Prostate gland (tissue), 2 donors: Measurements from ENCODE around the gene LYRM9. TPM values are rescaled to one million over a fixed set of nuclear protein-coding genes. Genes with fewer than 3 reads are reported as not detected.

ENCODE experiments used
- DNase-seq: peaks from one replicate; pipeline ENCODE4 v3.0.0-alpha.2; 2019; ENCODE audit warnings: low spot score
- H3K27ac ChIP-seq, 2 donors: fragments of 200-600 bp; sonication (generic); 2 replicates each; pipeline ENCODE4 v1.5.1; 2017 to 2019
- H3K27me3 ChIP-seq: fragments of 200-600 bp; sonication (generic); replicated peaks from 2 replicates; pipeline ENCODE4 v1.5.1; 2019; ENCODE audit not compliant: insufficient read depth
- H3K36me3 ChIP-seq, 2 donors: fragments of 200-600 bp; sonication (generic); 1 replicate in 1 of 2; 2 replicates in 1 of 2; pipeline versions ENCODE4 v1.5.1 to v1.8.1; 2017 to 2019
- H3K4me1 ChIP-seq: fragments of 200-600 bp; sonication (generic); replicated peaks from 2 replicates; pipeline ENCODE4 v1.5.1; 2019
- H3K4me3 ChIP-seq, 2 donors: fragments of 200-600 bp; sonication (generic); 2 replicates each; pipeline ENCODE4 v1.5.1; 2017 to 2019
- H3K9me3 ChIP-seq: fragments of 200-600 bp; sonication (generic); 2 replicates; pipeline ENCODE4 v1.5.1; 2017
- POLR2A ChIP-seq: fragments of 450-650 bp; IDR thresholded peaks from one replicate; pipeline ENCODE4 v1.6.1; 2016; ENCODE audit warnings: antibody characterized with exemption, mild to moderate bottlenecking
- POLR2AphosphoS5 ChIP-seq: sonication (generic); formaldehyde crosslinking; IDR thresholded peaks from one replicate; pipeline ENCODE4 v1.6.1; 2017; ENCODE audit warnings: antibody characterized with exemption
- WGBS: methylation state at CpG from one replicate; pipeline ENCODE4 v1.1.5; 2018; 5-methylcytosine and 5-hydroxymethylcytosine counted together
- intact Hi-C: fragments of 100-400 bp; cut with DNase I; formaldehyde crosslinking; loops from one replicate; pipeline ENCODE4 v1.14.2; 2022
- total RNA-seq, 2 donors: library from RNA; depleted of rRNA; stranded (reverse); fragments of >200 nt; gene quantifications; one replicate each; pipeline ENCODE4 v1.1.0, GENCODE V29; 2016
- TF ChIP-seq, protein P1 (sequence below), 4 experiments: fragments of 200-600 bp in 2 of 4; fragments of 450-650 bp in 2 of 4; sonication (generic) in 2 of 4; IDR thresholded peaks; 1 replicate in 3 of 4; 2 replicates in 1 of 4; pipeline ENCODE4 v1.5.1; 2016 to 2019; ENCODE audit warnings: antibody characterized with exemption in 4 of 4, mild to moderate bottlenecking in 2 of 4, moderate library complexity in 2 of 4

Gene LYRM9
- total RNA-seq, 2 donors from 2014 or later, result 26.1 to 30.9 TPM

DNA sequence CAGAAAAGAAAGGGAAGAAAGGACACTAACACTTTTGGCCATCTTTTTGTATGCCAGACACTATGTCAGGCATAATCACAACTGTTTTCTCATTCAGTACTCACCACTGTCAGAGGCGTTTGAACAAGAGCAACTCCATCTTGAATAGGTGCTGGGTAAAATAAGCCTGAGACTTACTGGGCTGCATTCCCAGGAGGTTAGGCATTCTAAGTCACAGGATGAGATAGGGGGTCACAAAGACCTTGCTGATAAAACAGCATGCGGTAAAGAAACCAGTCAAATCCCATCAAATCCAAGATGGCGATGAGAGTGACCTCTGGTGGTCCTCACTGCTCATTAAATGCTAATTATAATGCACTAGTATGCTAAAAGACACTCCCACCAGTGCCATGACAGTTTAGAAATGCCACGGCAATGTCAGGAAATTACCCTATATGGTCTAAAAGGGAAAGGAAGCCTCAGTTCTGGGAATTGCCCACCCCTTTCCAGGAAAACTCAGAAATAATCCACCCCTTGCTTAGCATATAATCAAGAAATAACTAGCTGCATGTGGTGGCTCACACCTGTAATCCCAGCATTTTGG lies 14.9 kb upstream of the LYRM9 start:
- Histone ChIP-seq H3K27me3 (no peaks in the 10 kb centered on the region), H3K36me3 (no peaks in the 10 kb centered on the region), H3K4me1 (no peaks in the 10 kb centered on the region), H3K27ac (no peak overlapping the region), H3K9me3 (no peaks in the 10 kb centered on the region), H3K4me3 (no peak overlapping the region)
- intact Hi-C loops, result no loop called here
- TF ChIP-seq POLR2AphosphoS5 (no peak), POLR2A (no peak)
- TF ChIP-seq, protein P1, sequence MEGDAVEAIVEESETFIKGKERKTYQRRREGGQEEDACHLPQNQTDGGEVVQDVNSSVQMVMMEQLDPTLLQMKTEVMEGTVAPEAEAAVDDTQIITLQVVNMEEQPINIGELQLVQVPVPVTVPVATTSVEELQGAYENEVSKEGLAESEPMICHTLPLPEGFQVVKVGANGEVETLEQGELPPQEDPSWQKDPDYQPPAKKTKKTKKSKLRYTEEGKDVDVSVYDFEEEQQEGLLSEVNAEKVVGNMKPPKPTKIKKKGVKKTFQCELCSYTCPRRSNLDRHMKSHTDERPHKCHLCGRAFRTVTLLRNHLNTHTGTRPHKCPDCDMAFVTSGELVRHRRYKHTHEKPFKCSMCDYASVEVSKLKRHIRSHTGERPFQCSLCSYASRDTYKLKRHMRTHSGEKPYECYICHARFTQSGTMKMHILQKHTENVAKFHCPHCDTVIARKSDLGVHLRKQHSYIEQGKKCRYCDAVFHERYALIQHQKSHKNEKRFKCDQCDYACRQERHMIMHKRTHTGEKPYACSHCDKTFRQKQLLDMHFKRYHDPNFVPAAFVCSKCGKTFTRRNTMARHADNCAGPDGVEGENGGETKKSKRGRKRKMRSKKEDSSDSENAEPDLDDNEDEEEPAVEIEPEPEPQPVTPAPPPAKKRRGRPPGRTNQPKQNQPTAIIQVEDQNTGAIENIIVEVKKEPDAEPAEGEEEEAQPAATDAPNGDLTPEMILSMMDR (IDR thresholded peaks at IDR 0.05), result no peak
- DNase-seq, result no peak
- whole genome bisulfite sequencing, result 81% methylated on average over 4 of the region's 4 CpGs

DNA sequence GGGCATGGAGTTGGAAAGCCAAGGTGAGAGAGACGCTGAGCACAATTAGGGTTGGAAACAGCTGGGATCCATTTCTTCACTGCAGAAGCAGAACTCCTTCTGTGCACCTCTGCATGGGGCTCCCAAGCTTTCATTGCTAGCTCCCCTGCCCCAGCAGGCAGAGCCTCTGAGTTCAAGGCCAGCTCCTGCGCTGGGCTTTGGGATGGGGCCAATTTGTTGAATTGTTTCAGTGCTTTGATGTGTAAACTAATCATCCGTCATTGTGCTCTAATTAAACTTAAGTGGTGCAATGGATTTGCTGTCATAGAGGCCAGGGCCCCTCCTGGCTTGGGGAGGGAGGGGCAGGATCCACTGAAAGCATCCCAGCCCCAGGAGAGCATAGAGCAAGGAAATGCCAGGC lies 13.5 kb upstream of the LYRM9 start:
- Histone ChIP-seq H3K4me3 (no peak overlapping the region), H3K27me3 (no peaks in the 10 kb centered on the region), H3K27ac (no peak overlapping the region), H3K36me3 (no peaks in the 10 kb centered on the region), H3K9me3 (no peaks in the 10 kb centered on the region), H3K4me1 (no peaks in the 10 kb centered on the region)
- no peak for TF ChIP-seq POLR2AphosphoS5
- no peak for TF ChIP-seq POLR2A
- TF ChIP-seq, protein P1 (IDR thresholded peaks at IDR 0.05), result no peak
- DNase-seq, result no peak
- 27% methylated on average over 3 of the region's 3 CpGs for WGBS
- intact Hi-C loops, result no loop called here

DNA sequence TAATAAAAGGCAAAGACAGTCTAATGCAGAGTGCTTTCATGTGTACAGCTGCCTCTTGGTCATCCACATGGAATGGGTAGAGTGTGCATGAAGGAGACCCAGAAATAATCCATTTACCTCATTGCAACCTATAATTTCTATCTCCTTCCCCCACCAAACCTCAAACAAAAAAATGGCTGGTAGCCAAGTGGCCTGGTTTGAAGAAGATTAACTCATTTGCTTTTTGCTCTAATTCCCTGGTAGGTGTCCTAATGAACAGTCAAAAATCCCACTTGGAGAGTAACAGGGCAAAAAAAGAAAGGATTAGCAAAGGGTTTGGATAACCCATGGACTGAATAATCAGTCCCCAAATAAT lies 13.0 kb upstream of the LYRM9 start:
- no peak for DNase-seq
- TF ChIP-seq, protein P1 (IDR thresholded peaks at IDR 0.05), result no peak
- TF ChIP-seq POLR2A (no peak), POLR2AphosphoS5 (no peak)
- H3K27me3 ChIP-seq, result no peaks in the 10 kb centered on the region
- H3K36me3 ChIP-seq, result no peaks in the 10 kb centered on the region
- no peak overlapping the region for H3K4me3 ChIP-seq
- H3K9me3 ChIP-seq, result no peaks in the 10 kb centered on the region
- H3K27ac ChIP-seq, result no peak overlapping the region
- no peaks in the 10 kb centered on the region for H3K4me1 ChIP-seq
- intact Hi-C loops, result no loop called here

DNA sequence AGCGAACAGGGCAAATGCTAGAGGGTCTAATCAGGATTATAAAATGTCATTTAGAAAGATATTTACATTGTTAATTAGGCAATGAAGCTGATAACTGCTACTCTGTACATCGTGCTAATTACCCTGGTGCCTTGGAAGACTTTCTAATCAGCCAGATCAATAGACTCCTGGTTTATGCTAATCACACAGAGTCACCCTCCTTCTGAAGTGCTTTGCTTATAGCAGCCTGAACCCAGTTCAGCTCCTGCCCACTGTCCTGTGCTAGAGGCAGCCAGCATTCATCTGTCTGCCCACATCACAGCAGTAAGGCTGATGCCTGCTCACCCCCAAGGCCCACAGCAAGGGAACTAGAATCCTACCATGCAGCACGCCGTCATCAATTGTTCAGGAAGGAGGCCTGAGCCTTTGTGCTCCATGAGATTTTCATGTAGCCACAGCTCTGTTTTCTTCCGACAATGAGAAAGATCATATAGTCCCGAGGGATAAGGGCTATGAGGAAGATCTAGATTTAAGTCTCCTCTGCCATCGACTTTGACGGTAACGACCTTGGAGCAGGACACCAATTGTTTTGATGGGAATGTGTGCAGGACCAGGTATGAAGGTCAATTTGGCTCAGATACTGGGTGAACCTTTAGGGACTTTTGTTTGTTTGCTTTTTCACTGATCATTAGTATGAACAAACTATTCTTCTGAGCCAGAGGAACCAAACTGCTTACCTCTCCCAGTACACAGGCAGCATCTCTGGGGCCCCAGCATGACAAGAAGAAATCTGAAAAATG lies 12.5 kb upstream of the LYRM9 start:
- Histone ChIP-seq H3K4me1 (no peaks in the 10 kb centered on the region), H3K36me3 (no peaks in the 10 kb centered on the region), H3K27ac (no peak overlapping the region), H3K27me3 (no peaks in the 10 kb centered on the region), H3K4me3 (no peak overlapping the region), H3K9me3 (no peaks in the 10 kb centered on the region)
- TF ChIP-seq, protein P1 (IDR thresholded peaks at IDR 0.05), result no peak
- TF ChIP-seq POLR2A, result no peak
- no peak for TF ChIP-seq POLR2AphosphoS5
- WGBS, result 64% methylated on average over 9 of the region's 9 CpGs
- intact Hi-C loops, result no loop called here
- no peak for DNase-seq
